Kidney (tissue), 14 donors: ENCODE data around the gene PIP4K2C. TPM values are rescaled to one million over a fixed set of nuclear protein-coding genes. Genes with fewer than 3 reads are reported as not detected.
A peak's percentile ranks its signal among the peaks of the same experiment; 100 is the strongest.

Experiments used
- DNase-seq, 5 donors: peaks; one replicate each; pipeline ENCODE4 v3.0.0-alpha.2; 2013 to 2020
- FAIRE-seq: peaks from 2 replicates; lab custom pipeline; 2012; peaks lifted over from hg19 to GRCh38; lab: Jason Lieb, UNC
- H3K27ac ChIP-seq, 2 donors: one replicate each; pipeline ENCODE4 v1.7.0; 2013; ENCODE audit warnings: low read depth in 2 of 2, low read length in 2 of 2, inconsistent platforms in 1 of 2
- H3K27me3 ChIP-seq: one replicate; pipeline ENCODE4 v1.7.1; 2013; ENCODE audit warnings: low read length, inconsistent platforms; ENCODE audit not compliant: control insufficient read depth, insufficient read depth
- H3K36me3 ChIP-seq, 3 donors: one replicate each; pipeline versions ENCODE4 v1.7.0 to v1.7.1; 2013; ENCODE audit warnings: low read length in 3 of 3, control low read depth in 1 of 3, inconsistent platforms in 1 of 3; ENCODE audit not compliant: insufficient read depth in 3 of 3, control insufficient read depth in 2 of 3
- H3K4me1 ChIP-seq, 3 donors: one replicate each; pipeline versions ENCODE4 v1.7.0 to v1.7.1; 2013; ENCODE audit warnings: low read length in 3 of 3, inconsistent platforms in 1 of 3, low read depth in 1 of 3; ENCODE audit not compliant: control insufficient read depth in 2 of 3, insufficient read depth in 2 of 3
- H3K4me3 ChIP-seq, 3 donors: one replicate each; pipeline versions ENCODE4 v1.7.0 to v1.8.1; 2013; ENCODE audit warnings: low read length in 3 of 3, control low read depth in 1 of 3, inconsistent platforms in 1 of 3
- H3K9ac ChIP-seq, 3 donors: one replicate each; pipeline versions ENCODE4 v1.7.0 to v1.7.1; 2013; ENCODE audit warnings: low read length in 3 of 3, control low read depth in 1 of 3, inconsistent platforms in 1 of 3
- H3K9me3 ChIP-seq, 3 donors: one replicate each; pipeline versions ENCODE4 v1.7.0 to v1.7.1; 2013; ENCODE audit warnings: low read length in 3 of 3, control low read depth in 1 of 3, inconsistent platforms in 1 of 3; ENCODE audit not compliant: control insufficient read depth in 2 of 3, insufficient read depth in 1 of 3
- intact Hi-C: fragments of 100-400 bp; cut with DNase I; formaldehyde crosslinking; loops from one replicate; pipeline ENCODE4 v1.11.1; 2022
- polyA plus RNA-seq: library from polyadenylated mRNA; stranded (reverse); fragments of 350-450 nt; fragmentation: Illumina TruSeq; extraction: RNeasy Lipid Tissue Mini Kit (QIAGEN cat#74804); gene quantifications from one replicate; pipeline ENCODE4 v1.2.3, GENCODE V29; 2014; ENCODE audit warnings: low read depth, low replicate concordance; ENCODE audit not compliant: insufficient read depth
- total RNA-seq: library from RNA; stranded (reverse); fragmentation: NEBNext Ultra II Directional; extraction: Animal tissue kit (Norgen Biotek cat#: 25700); gene quantifications from one replicate; pipeline ENCODE4 v1.2.1, GENCODE V29; 2021
- TF ChIP-seq, protein P1 (sequence below): IDR thresholded peaks from 3 replicates; pipeline ENCODE4 v1.5.1; 2012; ENCODE audit warnings: mild to moderate bottlenecking, moderate library complexity, borderline replicate concordance; ENCODE audit not compliant: insufficient read depth; ENCODE audit errors: extremely low read depth
- donor health status: control.
- donor health status: control.
- donor health status: control.
- donor health status: control.
- donor health status: control.
- donor health status: DM: yes; HTN: yes; CAD: no.
- donor health status: Normal renal cell carcinoma (clear cell type).

The PIP4K2C gene
- total and polyA plus RNA-seq, 2 donors from 2014 or later = 43.2 to 52.4 TPM

- no peaks in the 10 kb centered on the region for H3K9me3 ChIP-seq
- FAIRE-seq = no peak
- peaks cover 0 to 7% (median 2%) of the 10 kb centered on the region in 3 donors for H3K36me3 ChIP-seq
- no peak overlapping the region for H3K9ac ChIP-seq
- H3K27ac ChIP-seq = no peak overlapping the region
- intact Hi-C loops = no loop called here
- TF ChIP-seq, protein P1, sequence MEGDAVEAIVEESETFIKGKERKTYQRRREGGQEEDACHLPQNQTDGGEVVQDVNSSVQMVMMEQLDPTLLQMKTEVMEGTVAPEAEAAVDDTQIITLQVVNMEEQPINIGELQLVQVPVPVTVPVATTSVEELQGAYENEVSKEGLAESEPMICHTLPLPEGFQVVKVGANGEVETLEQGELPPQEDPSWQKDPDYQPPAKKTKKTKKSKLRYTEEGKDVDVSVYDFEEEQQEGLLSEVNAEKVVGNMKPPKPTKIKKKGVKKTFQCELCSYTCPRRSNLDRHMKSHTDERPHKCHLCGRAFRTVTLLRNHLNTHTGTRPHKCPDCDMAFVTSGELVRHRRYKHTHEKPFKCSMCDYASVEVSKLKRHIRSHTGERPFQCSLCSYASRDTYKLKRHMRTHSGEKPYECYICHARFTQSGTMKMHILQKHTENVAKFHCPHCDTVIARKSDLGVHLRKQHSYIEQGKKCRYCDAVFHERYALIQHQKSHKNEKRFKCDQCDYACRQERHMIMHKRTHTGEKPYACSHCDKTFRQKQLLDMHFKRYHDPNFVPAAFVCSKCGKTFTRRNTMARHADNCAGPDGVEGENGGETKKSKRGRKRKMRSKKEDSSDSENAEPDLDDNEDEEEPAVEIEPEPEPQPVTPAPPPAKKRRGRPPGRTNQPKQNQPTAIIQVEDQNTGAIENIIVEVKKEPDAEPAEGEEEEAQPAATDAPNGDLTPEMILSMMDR = no peak
- no peaks in the 10 kb centered on the region for H3K27me3 ChIP-seq
- no peak for DNase-seq
- H3K4me1 ChIP-seq = peaks cover 0 to 6% (median 0%) of the 10 kb centered on the region in 3 donors
- peak overlapping the region in 1 of 3 donors; percentile 75 for H3K4me3 ChIP-seq
These were observed 14.9 kb downstream of the PIP4K2C start for GRCh38 chr12:57605811-57606311.

DNA sequence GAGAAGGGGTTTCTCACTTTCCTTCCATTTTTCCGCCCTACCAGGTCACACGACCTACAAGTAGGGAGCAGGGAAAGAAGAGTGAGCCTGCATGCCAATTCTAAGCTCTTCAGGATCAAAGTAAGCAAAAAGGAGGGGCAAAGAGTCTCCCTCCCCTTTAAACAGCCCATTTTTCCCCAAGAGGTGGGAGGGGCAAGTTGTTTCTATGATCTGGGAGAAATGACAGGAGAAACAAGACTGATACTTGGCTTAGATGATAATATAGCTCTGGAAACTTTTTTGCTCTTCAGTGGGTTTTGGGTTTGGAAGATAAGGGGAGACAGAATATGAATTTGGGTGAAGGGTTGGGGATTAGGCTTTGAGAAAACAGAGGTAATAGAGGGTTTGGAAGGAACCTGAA, 15.4 kb downstream of the PIP4K2C start:
- no peak for FAIRE-seq

GRCh38 chr12:57606821-57607220, 15.8 kb downstream of the PIP4K2C start:
- Histone ChIP-seq H3K36me3 (peaks cover 0 to 3% (median 2%) of the 10 kb centered on the region in 3 donors), H3K9ac (no peak overlapping the region), H3K27me3 (no peaks in the 10 kb centered on the region), H3K9me3 (no peaks in the 10 kb centered on the region), H3K4me3 (no peak overlapping the region), H3K27ac (no peak overlapping the region), H3K4me1 (peaks cover 0 to 6% (median 0%) of the 10 kb centered on the region in 3 donors)
- intact Hi-C loops = no loop called here
- FAIRE-seq (no peak), DNase-seq (no peak)
- TF ChIP-seq, protein P1 = no peak

More for the DNA sequence above, 15.4 kb downstream of the PIP4K2C start:
- intact Hi-C loops = no loop called here
- Histone ChIP-seq H3K27ac (no peak overlapping the region), H3K36me3 (peaks cover 0 to 4% (median 2%) of the 10 kb centered on the region in 3 donors), H3K27me3 (no peaks in the 10 kb centered on the region), H3K9ac (no peak overlapping the region), H3K4me1 (peaks cover 0 to 6% (median 0%) of the 10 kb centered on the region in 3 donors), H3K4me3 (no peak overlapping the region), H3K9me3 (no peaks in the 10 kb centered on the region)
- DNase-seq = no peak
- TF ChIP-seq, protein P1 = no peak
